Choroid plexus epithelial cell (primary cell): ENCODE measurements around the gene CTSE.

Experiments
- DNase-seq: peaks from one replicate; pipeline ENCODE4 v3.0.0-alpha.2; 2010; ENCODE audit warnings: low read depth
- H3K4me3 ChIP-seq: 2 replicates; pipeline ENCODE4 v1.5.1; 2011; ENCODE audit warnings: low read depth, mild to moderate bottlenecking, control low read depth, low read length, moderate library complexity
- TF ChIP-seq, protein P1 (sequence below): conservative IDR thresholded peaks from 2 replicates; pipeline ENCODE4 v1.5.1; 2011; ENCODE audit warnings: low read depth, mild to moderate bottlenecking, control low read depth, inconsistent platforms, low read length, moderate library complexity

The CTSE gene

DNA sequence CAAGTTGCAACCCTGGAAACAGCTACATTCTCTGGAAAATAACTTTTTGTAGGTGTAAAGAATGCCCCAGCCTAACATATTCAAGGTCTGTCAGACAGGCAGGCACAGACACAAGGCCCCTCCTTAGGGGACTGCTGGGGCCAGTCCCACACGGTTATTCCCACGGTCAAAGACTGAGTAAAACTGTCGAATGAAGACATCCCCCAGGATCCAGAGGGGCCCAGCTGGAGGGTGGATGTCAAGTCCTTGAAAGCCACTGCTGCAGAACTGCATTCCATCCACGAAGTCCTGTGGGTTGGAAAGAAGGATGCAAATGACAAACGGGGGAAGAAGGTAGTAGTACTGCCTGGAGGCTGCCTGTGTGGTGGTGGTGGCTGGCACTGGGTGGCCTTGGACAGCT is 13.6 kb downstream of the CTSE start:
- DNase-seq, result no peak
- H3K4me3 ChIP-seq, result no peak overlapping the region
- TF ChIP-seq, protein P1, sequence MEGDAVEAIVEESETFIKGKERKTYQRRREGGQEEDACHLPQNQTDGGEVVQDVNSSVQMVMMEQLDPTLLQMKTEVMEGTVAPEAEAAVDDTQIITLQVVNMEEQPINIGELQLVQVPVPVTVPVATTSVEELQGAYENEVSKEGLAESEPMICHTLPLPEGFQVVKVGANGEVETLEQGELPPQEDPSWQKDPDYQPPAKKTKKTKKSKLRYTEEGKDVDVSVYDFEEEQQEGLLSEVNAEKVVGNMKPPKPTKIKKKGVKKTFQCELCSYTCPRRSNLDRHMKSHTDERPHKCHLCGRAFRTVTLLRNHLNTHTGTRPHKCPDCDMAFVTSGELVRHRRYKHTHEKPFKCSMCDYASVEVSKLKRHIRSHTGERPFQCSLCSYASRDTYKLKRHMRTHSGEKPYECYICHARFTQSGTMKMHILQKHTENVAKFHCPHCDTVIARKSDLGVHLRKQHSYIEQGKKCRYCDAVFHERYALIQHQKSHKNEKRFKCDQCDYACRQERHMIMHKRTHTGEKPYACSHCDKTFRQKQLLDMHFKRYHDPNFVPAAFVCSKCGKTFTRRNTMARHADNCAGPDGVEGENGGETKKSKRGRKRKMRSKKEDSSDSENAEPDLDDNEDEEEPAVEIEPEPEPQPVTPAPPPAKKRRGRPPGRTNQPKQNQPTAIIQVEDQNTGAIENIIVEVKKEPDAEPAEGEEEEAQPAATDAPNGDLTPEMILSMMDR, result no peak

DNA sequence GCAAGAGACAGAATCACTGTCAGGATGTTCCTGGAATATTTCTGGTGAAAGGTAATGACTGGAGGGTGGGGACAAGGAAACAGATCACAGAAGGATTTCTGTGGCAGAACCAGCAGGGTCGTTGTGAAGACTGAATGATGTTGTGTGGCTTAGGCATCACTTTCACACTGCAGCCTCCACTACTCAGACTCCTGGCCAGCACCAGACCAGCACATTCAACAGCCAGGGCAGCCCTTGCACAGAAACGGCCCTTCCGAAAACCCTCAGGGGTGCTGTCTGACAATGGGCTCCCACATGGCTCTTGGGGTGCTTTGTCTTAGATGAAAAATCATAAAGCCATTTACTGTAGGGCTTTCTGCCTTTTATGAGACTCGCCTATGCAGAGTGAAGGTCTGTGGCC is 16.7 kb downstream of the CTSE start:
- no peak overlapping the region for H3K4me3 ChIP-seq
- TF ChIP-seq, protein P1, result no peak
- no peak for DNase-seq

DNA sequence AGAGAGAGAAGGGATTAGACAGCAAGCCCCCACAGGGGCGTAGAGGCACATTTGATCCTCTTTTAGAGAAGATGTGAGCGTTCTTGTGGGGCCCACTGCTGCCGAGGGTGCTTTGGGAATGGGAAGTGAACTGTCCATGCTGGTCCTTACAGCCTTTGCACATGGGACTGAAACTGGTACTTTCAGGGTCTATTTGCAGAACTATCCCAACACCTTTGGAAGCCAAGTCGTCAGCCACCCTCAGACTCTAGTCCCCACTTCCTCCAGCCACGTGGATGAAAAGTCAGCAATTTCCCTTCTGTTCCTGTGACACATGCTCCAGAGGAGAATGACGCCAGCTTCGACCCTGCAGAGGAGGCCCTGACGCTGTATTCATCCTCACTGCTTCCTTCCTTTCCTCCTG is 17.9 kb downstream of the CTSE start:
- TF ChIP-seq, protein P1, result no peak
- no peak overlapping the region for H3K4me3 ChIP-seq
- DNase-seq, result no peak

DNA sequence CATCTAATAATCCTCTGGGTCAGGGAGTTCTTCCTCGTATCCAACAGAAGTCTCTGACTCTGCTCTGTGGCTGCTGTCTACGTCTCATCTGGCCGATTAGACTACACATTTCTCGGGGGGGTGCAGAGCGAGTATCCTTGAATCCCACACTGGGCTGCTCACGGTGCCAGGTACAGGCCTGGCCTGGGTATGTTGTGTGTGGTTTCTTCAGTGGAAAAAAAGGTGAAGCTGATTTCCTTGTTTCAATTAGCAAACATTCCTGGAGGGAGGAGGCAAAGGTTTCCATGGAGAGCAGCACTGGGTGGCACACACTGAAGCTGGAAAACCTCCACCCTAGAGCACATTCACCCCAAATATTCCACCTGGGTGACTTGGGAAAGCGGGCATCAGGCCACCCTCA is 18.5 kb downstream of the CTSE start:
- no peak overlapping the region for H3K4me3 ChIP-seq
- no peak for DNase-seq
- TF ChIP-seq, protein P1, result no peak

DNA sequence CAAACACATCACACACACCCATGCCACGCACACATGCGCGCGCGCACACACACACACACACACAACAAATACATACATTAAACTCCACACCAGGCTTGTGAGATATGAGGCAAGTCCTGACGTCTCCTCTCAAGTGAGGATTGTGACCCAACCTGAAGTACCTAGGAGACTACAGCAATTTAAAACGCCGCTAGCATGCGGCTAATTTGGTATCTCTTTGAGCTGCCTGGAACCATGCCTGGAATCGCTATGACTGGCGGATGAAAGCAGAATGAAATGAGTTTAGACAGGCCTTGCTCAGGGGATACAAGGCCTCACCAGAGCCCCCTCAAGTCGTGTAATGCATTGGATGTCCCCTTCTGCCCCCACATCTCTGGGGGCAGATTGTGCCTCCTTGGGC is 18.9 kb downstream of the CTSE start:
- no peak overlapping the region for H3K4me3 ChIP-seq
- DNase-seq, result no peak
- TF ChIP-seq, protein P1, result no peak

DNA sequence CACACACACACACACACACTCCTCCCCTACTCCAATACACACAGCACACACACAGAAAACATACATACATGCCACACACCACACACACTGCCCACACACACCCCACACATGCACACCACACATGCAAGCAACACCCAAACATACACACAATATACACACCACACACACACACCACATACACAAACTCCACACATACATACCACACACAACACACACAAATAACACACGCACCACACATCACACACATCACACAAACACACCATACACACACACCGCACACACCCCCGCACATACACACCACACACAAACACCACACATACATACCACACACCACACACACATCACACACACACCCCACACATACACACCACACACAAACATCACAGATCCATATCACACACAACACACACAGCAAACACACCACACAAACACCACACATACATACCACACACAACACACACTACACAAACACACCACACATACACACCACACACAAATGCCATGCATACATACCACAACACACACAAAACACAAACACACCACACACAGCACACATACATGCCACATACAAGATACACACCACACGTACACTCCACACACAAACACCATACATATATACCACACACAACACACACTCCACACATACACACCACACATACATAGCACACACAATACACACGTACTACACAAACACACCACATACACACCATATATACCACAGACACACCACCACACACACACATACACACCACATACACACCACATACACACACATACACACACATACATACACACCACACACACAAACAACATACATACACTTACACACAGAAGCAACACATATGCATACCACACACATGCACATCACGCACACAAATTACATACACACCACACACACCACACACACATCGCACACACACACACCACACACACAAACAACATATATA is 19.6 kb downstream of the CTSE start:
- no peak for DNase-seq
- no peak overlapping the region for H3K4me3 ChIP-seq
- TF ChIP-seq, protein P1, result no peak
